PC-3 (cell line): ENCODE results near the gene SLC15A3. TPM values are rescaled to one million over a fixed set of nuclear protein-coding genes. Genes with fewer than 3 reads are reported as not detected.

Experiments
- ATAC-seq: fragments of 200-7000 bp; cut with Tn5 transposase; 2 replicates; pipeline ENCODE4 v1.9.1; 2020; ENCODE audit warnings: mild to moderate bottlenecking, moderate library complexity
- BruUV-seq: library from RNA; stranded (reverse); fragments of 400-500 nt; replicated peaks from 2 replicates; lab custom pipeline; 2021; lab: Mats Ljungman, UMichigan
- CTCF ChIA-PET: fragments of 300-600 bp; sonication (Branson Sonifier 250); formaldehyde crosslinking; loops from one replicate; lab custom pipeline; 2022; ENCODE audit warnings: antibody characterized with exemption; lab: Charles Lee
- POLR2A ChIA-PET: fragments of 300-600 bp; sonication (Branson Sonifier 250); formaldehyde crosslinking; loops from one replicate; lab custom pipeline; 2022; ENCODE audit warnings: antibody characterized with exemption; ENCODE audit not compliant: unreplicated experiment; lab: Charles Lee
- DNase-seq: peaks from one replicate; pipeline ENCODE4 v3.0.0-alpha.2; 2015
- H2AFZ ChIP-seq: fragments of 300-600 bp; sonication (generic); 2 replicates; pipeline ENCODE4 v1.6.0; 2016; ENCODE audit warnings: antibody characterized with exemption, low read length
- H3F3A ChIP-seq: fragments of 300-600 bp; sonication (generic); one replicate; pipeline ENCODE4 v1.6.0; 2017; ENCODE audit warnings: antibody characterized with exemption, low read length, control low read depth, mild to moderate bottlenecking; ENCODE audit not compliant: unreplicated experiment
- H3K27ac ChIP-seq: fragments of 300-600 bp; sonication (generic); 2 replicates; pipeline ENCODE4 v1.5.1; 2016; ENCODE audit warnings: mild to moderate bottlenecking, low read length
- H3K27me3 ChIP-seq: fragments of 300-600 bp; sonication (generic); 2 replicates; pipeline ENCODE4 v1.6.1; 2016; ENCODE audit warnings: low read length, mixed read lengths
- H3K36me3 ChIP-seq: fragments of 300-600 bp; sonication (generic); 2 replicates; pipeline ENCODE4 v1.6.1; 2016; ENCODE audit warnings: low read depth, mixed run types, low read length, mixed read lengths
- H3K4me1 ChIP-seq: fragments of 300-600 bp; sonication (generic); 2 replicates; pipeline ENCODE4 v1.5.1; 2016; ENCODE audit warnings: low read length; ENCODE audit not compliant: insufficient read depth
- H3K4me2 ChIP-seq: fragments of 300-600 bp; sonication (generic); 2 replicates; pipeline ENCODE4 v1.6.0; 2016; ENCODE audit warnings: low read length
- H3K4me3 ChIP-seq: fragments of 300-600 bp; sonication (generic); 2 replicates; pipeline ENCODE4 v1.5.1; 2016; ENCODE audit warnings: mild to moderate bottlenecking, low read length, mixed read lengths
- H3K79me2 ChIP-seq: fragments of 300-600 bp; sonication (generic); 2 replicates; pipeline ENCODE4 v1.6.1; 2017; ENCODE audit warnings: low read length, mixed read lengths
- H3K9ac ChIP-seq: fragments of 300-600 bp; sonication (generic); 2 replicates; pipeline ENCODE4 v1.6.0; 2016; ENCODE audit warnings: mild to moderate bottlenecking, low read length
- H3K9me2 ChIP-seq: fragments of 300-600 bp; sonication (generic); replicated peaks from 2 replicates; pipeline ENCODE4 v1.6.1; 2016; ENCODE audit warnings: mixed run types, low read length, mixed read lengths
- H3K9me3 ChIP-seq: fragments of 300-600 bp; sonication (generic); 2 replicates; pipeline ENCODE4 v1.6.1; 2016; ENCODE audit warnings: low read length, mixed read lengths
- H4K20me1 ChIP-seq: fragments of 300-600 bp; sonication (generic); 2 replicates; pipeline ENCODE4 v1.6.1; 2016; ENCODE audit warnings: low read length, mixed read lengths
- CTCF ChIP-seq: fragments of 300-600 bp; sonication (generic); conservative IDR thresholded peaks from 2 replicates; pipeline ENCODE4 v1.5.1; 2017; ENCODE audit warnings: antibody characterized with exemption, low read depth, mild to moderate bottlenecking, low read length
- EZH2 ChIP-seq: fragments of 300-600 bp; sonication (generic); IDR thresholded peaks from one replicate; pipeline ENCODE4 v1.6.1; 2017; ENCODE audit warnings: antibody characterized with exemption, mild to moderate bottlenecking, low read length; ENCODE audit not compliant: unreplicated experiment
- EZH2phosphoT487 ChIP-seq: fragments of 300-600 bp; sonication (generic); IDR thresholded peaks from 2 replicates; pipeline ENCODE4 v1.6.1; 2018; ENCODE audit warnings: mild to moderate bottlenecking, antibody characterized with exemption, low read length, borderline replicate concordance
- intact Hi-C: fragments of 100-400 bp; cut with micrococcal nuclease; formaldehyde crosslinking; loops from 2 replicates; pipeline ENCODE4 v1.9.0; 2023
- total RNA-seq: library from RNA; depleted of rRNA; stranded (reverse); fragments of >200 nt; gene quantifications from 2 replicates; pipeline ENCODE4 v1.2.3, GENCODE V29; 2014

The SLC15A3 gene
- total RNA-seq, 1 experiment from 2014 or later: not detected

- ATAC-seq (no peak), DNase-seq (no peak)
- POLR2A ChIA-PET: interaction anchor here (0.6 kb wide), 1 partner anchor 205 kb away, joined by 5 read pairs; no protein-coding TSS in a partner anchor
- Histone ChIP-seq H3K4me3 (no peak overlapping the region), H3K9me3 (no peaks in the 10 kb centered on the region), H3K9me2 (no peaks in the 10 kb centered on the region), H2AFZ (no peak overlapping the region), H3K79me2 (no peaks in the 10 kb centered on the region), H3K9ac (no peak overlapping the region), H3F3A (no peaks in the 10 kb centered on the region), H4K20me1 (no peaks in the 10 kb centered on the region), H3K4me1 (no peaks in the 10 kb centered on the region), H3K4me2 (no peak overlapping the region), H3K36me3 (no peaks in the 10 kb centered on the region), H3K27me3 (peaks cover 49% of the 10 kb centered on the region), H3K27ac (no peak overlapping the region)
- intact Hi-C loops: no loop called here
- CTCF ChIA-PET: interaction anchor here (0.7 kb wide), 1 partner anchor 189 kb away, joined by 3 read pairs; no protein-coding TSS in a partner anchor
- no TSS peak for BruUV-seq
- no peak for TF ChIP-seq EZH2
- TF ChIP-seq EZH2phosphoT487: no peak
- no peak for TF ChIP-seq CTCF
Observed at GRCh38 chr11:60966890-60967289, 14.9 kb upstream of the SLC15A3 start.

GRCh38 chr11:60964801-60965200, 12.8 kb upstream of the SLC15A3 start:
- H3K9me2 ChIP-seq: no peaks in the 10 kb centered on the region
- H3K4me1 ChIP-seq: no peaks in the 10 kb centered on the region
- no peak overlapping the region for H3K4me3 ChIP-seq
- no peak overlapping the region for H3K27ac ChIP-seq
- no peak for TF ChIP-seq CTCF
- intact Hi-C loops: no loop called here
- POLR2A ChIA-PET: no interaction called here
- no peak overlapping the region for H3K4me2 ChIP-seq
- CTCF ChIA-PET: no interaction called here
- DNase-seq: no peak
- no peaks in the 10 kb centered on the region for H3K36me3 ChIP-seq
- H3F3A ChIP-seq: no peaks in the 10 kb centered on the region
- no peaks in the 10 kb centered on the region for H3K79me2 ChIP-seq
- no TSS peak for BruUV-seq
- no peak overlapping the region for H3K9ac ChIP-seq
- H3K27me3 ChIP-seq: peaks cover 65% of the 10 kb centered on the region
- ATAC-seq: no peak
- H2AFZ ChIP-seq: no peak overlapping the region
- no peaks in the 10 kb centered on the region for H3K9me3 ChIP-seq
- no peaks in the 10 kb centered on the region for H4K20me1 ChIP-seq

- Histone ChIP-seq H3K27me3 (peaks cover 39% of the 10 kb centered on the region), H3K4me1 (no peaks in the 10 kb centered on the region), H2AFZ (no peak overlapping the region), H3K4me3 (no peak overlapping the region), H3K9ac (no peak overlapping the region), H3K9me3 (no peaks in the 10 kb centered on the region), H4K20me1 (no peaks in the 10 kb centered on the region), H3K79me2 (no peaks in the 10 kb centered on the region), H3F3A (no peaks in the 10 kb centered on the region), H3K36me3 (no peaks in the 10 kb centered on the region), H3K27ac (no peak overlapping the region), H3K4me2 (no peak overlapping the region), H3K9me2 (no peaks in the 10 kb centered on the region)
- ChIA-PET POLR2A (no interaction called here), CTCF (no interaction called here)
- intact Hi-C loops: no loop called here
- no peak for ATAC-seq
- no TSS peak for BruUV-seq
- no peak for DNase-seq
- no peak for TF ChIP-seq EZH2
- TF ChIP-seq CTCF: no peak
- no peak for TF ChIP-seq EZH2phosphoT487
Observed at GRCh38 chr11:60960405-60960804, 8.4 kb upstream of the SLC15A3 start.
